ENCODE results near the gene MIDN.

The MIDN gene

DNA sequence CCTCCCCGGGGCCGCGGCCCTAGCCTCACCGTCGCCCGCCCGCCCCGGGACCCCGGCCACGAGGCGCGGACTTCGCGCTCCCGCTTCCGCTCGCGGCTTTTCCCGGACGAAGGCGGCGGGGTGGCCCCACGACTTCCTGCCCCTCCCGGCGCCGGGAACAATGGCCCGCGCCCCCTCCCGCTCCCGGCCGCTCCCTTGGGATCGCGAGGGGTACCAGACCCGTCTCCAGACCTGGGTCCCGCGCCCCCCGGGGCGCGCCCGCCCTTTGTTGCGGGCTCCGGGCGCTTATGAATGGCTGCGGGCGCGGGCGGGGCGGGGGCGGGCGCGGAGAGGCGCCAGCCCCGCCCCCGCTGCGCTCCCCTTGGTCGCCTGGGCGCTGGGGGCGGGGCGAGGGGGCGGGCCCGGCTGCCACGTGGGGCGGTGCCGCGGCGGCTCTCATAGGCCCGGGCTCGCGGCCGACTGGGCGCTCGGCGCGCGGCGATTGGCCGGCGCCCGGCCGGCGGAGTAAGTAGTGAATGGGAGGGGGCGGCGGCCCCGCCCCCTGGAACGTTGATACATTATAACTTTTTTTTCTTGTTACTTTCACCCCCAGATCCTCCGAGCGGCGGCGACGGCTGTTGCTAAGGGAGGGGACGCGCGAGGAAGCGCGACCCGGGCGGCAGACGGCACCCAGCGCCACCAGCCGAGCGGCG is 1.1 kb downstream of the MIDN start (continued):
- TF ChIP-seq GLIS1 (tag by site-specific recombination; IDR thresholded peaks at IDR 0.05), result peak; percentile 68
- TF ChIP-seq, protein P1, sequence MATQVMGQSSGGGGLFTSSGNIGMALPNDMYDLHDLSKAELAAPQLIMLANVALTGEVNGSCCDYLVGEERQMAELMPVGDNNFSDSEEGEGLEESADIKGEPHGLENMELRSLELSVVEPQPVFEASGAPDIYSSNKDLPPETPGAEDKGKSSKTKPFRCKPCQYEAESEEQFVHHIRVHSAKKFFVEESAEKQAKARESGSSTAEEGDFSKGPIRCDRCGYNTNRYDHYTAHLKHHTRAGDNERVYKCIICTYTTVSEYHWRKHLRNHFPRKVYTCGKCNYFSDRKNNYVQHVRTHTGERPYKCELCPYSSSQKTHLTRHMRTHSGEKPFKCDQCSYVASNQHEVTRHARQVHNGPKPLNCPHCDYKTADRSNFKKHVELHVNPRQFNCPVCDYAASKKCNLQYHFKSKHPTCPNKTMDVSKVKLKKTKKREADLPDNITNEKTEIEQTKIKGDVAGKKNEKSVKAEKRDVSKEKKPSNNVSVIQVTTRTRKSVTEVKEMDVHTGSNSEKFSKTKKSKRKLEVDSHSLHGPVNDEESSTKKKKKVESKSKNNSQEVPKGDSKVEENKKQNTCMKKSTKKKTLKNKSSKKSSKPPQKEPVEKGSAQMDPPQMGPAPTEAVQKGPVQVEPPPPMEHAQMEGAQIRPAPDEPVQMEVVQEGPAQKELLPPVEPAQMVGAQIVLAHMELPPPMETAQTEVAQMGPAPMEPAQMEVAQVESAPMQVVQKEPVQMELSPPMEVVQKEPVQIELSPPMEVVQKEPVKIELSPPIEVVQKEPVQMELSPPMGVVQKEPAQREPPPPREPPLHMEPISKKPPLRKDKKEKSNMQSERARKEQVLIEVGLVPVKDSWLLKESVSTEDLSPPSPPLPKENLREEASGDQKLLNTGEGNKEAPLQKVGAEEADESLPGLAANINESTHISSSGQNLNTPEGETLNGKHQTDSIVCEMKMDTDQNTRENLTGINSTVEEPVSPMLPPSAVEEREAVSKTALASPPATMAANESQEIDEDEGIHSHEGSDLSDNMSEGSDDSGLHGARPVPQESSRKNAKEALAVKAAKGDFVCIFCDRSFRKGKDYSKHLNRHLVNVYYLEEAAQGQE (tag by site-specific recombination; IDR thresholded peaks at IDR 0.05), result 0 out of 2 replicates have a peak, but pooled peaks have one; percentile 22
- peak; percentile 84 for TF ChIP-seq KLF9 (tag by site-specific recombination; IDR thresholded peaks at IDR 0.05; ENCODE audit: low read depth)
- TF ChIP-seq, protein P2, sequence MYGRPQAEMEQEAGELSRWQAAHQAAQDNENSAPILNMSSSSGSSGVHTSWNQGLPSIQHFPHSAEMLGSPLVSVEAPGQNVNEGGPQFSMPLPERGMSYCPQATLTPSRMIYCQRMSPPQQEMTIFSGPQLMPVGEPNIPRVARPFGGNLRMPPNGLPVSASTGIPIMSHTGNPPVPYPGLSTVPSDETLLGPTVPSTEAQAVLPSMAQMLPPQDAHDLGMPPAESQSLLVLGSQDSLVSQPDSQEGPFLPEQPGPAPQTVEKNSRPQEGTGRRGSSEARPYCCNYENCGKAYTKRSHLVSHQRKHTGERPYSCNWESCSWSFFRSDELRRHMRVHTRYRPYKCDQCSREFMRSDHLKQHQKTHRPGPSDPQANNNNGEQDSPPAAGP (tag by site-specific recombination; IDR thresholded peaks at IDR 0.05), result peak; percentile 19
- peak; percentile 42; the same call in 1 of the 2 replicates for TF ChIP-seq ZNF596 (tag by site-specific recombination; IDR thresholded peaks at IDR 0.05)
- peak; percentile 91 for TF ChIP-seq ZNF423 (tag by site-specific recombination; IDR thresholded peaks at IDR 0.05)
- TF ChIP-seq ZNF202 (tag by site-specific recombination; IDR thresholded peaks at IDR 0.05; ENCODE audit: borderline replicate concordance), result no peak
- no peak for TF ChIP-seq ZFP41 (tag by site-specific recombination; IDR thresholded peaks at IDR 0.05; ENCODE audit: borderline replicate concordance)
- TF ChIP-seq ZNF530 (tag by site-specific recombination; IDR thresholded peaks at IDR 0.05; ENCODE audit: low read depth), result no peak
- TF ChIP-seq, protein P3, sequence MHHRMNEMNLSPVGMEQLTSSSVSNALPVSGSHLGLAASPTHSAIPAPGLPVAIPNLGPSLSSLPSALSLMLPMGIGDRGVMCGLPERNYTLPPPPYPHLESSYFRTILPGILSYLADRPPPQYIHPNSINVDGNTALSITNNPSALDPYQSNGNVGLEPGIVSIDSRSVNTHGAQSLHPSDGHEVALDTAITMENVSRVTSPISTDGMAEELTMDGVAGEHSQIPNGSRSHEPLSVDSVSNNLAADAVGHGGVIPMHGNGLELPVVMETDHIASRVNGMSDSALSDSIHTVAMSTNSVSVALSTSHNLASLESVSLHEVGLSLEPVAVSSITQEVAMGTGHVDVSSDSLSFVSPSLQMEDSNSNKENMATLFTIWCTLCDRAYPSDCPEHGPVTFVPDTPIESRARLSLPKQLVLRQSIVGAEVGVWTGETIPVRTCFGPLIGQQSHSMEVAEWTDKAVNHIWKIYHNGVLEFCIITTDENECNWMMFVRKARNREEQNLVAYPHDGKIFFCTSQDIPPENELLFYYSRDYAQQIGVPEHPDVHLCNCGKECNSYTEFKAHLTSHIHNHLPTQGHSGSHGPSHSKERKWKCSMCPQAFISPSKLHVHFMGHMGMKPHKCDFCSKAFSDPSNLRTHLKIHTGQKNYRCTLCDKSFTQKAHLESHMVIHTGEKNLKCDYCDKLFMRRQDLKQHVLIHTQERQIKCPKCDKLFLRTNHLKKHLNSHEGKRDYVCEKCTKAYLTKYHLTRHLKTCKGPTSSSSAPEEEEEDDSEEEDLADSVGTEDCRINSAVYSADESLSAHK (tag by site-specific recombination; IDR thresholded peaks at IDR 0.05), result no peak
- no peak for TF ChIP-seq MEIS1 (CRISPR knock-in tag; IDR thresholded peaks at IDR 0.05; ENCODE audit: borderline replicate concordance)

DNA sequence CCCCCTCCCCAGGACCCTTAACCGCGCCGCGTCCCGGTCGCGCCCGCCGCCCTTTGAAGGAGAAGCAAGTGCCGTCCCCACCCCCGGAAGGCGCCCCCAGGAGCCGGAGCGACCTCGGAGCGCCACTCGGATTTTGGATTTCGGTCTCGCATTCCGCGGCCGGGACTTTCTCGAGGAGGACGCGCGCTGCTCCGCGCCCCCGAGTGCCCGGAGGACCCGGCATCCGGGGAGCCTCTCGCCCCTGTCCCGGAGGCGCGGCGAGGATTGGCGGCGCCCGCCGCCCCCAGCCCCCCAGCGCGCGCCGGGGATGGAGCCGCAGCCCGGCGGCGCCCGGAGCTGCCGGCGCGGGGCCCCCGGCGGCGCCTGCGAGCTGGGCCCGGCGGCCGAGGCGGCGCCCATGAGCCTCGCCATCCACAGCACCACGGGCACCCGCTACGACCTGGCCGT is 1.6 kb downstream of the MIDN start:
- H3K4me1 ChIP-seq (ENCODE audit: control insufficient read depth, insufficient read depth, low read length), result peaks cover 4% of the 10 kb centered on the region
- CTCF ChIA-PET, result interaction anchor here (1.0 kb wide), 1 partner anchor 16 kb away, joined by 3 read pairs; no protein-coding TSS in a partner anchor
- H3K36me3 ChIP-seq (ENCODE audit: control insufficient read depth in 2 of 2, insufficient read depth in 1 of 2, low read length in 2 of 2), result peaks cover 0 to 27% of the 10 kb centered on the region in 2 experiments; a peak in 1 of 3 replicates
- H3K9me3 ChIP-seq (ENCODE audit: control insufficient read depth, insufficient read depth, low read depth, low read length), result no peaks in the 10 kb centered on the region
- peak overlapping the region; percentile 92 for H3K4me3 ChIP-seq (ENCODE audit: low read depth, low read length)
- POLR2A ChIA-PET, result interaction anchor here (0.6 to 1.0 kb wide), 3 partner anchors 15 to 19 kb away, joined by 3 to 7 read pairs (median 3); partner anchors contain the start of gene CIRBP
- peak overlapping the region; percentile 100 for H3K27ac ChIP-seq (ENCODE audit: extremely low read depth, low read depth, low read length)
- 0 out of 2 replicates have a peak, but pooled peaks have one; percentile 8 for TF ChIP-seq ZNF146 (tag by site-specific recombination; IDR thresholded peaks at IDR 0.05)
- TF ChIP-seq ZNF174 (tag by site-specific recombination; IDR thresholded peaks at IDR 0.05), result no peak
- peak; percentile 40; the same call in 1 of the 2 replicates for TF ChIP-seq ZNF394 (tag by site-specific recombination; IDR thresholded peaks at IDR 0.05; ENCODE audit: borderline replicate concordance)
- TF ChIP-seq REPIN1 (tag by site-specific recombination; IDR thresholded peaks at IDR 0.05; ENCODE audit: low read depth), result 0 out of 2 replicates have a peak, but pooled peaks have one; percentile 57
- TF ChIP-seq ZNF239 (tag by site-specific recombination; IDR thresholded peaks at IDR 0.05), result 0 out of 2 replicates have a peak, but pooled peaks have one; percentile 32
- TF ChIP-seq KLF8 (tag by site-specific recombination; IDR thresholded peaks at IDR 0.05), result peak; percentile 38; the same call in 1 of the 2 replicates
- TF ChIP-seq, protein P4, sequence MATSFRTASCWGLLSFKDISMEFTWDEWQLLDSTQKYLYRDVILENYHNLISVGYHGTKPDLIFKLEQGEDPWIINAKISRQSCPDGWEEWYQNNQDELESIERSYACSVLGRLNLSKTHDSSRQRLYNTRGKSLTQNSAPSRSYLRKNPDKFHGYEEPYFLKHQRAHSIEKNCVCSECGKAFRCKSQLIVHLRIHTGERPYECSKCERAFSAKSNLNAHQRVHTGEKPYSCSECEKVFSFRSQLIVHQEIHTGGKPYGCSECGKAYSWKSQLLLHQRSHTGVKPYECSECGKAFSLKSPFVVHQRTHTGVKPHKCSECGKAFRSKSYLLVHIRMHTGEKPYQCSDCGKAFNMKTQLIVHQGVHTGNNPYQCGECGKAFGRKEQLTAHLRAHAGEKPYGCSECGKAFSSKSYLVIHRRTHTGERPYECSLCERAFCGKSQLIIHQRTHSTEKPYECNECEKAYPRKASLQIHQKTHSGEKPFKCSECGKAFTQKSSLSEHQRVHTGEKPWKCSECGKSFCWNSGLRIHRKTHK (tag by site-specific recombination; IDR thresholded peaks at IDR 0.05), result no peak
- TF ChIP-seq ZXDB (tag by site-specific recombination; IDR thresholded peaks at IDR 0.05), result 0 out of 2 replicates have a peak, but pooled peaks have one; percentile 15
- peak; percentile 31; the same call in 1 of the 2 replicates for TF ChIP-seq ZBTB48 (tag by site-specific recombination; IDR thresholded peaks at IDR 0.05)
- peak; percentile 8; the same call in 1 of the 2 replicates for TF ChIP-seq ZNF660 (tag by site-specific recombination; IDR thresholded peaks at IDR 0.05)
- TF ChIP-seq, protein P5, sequence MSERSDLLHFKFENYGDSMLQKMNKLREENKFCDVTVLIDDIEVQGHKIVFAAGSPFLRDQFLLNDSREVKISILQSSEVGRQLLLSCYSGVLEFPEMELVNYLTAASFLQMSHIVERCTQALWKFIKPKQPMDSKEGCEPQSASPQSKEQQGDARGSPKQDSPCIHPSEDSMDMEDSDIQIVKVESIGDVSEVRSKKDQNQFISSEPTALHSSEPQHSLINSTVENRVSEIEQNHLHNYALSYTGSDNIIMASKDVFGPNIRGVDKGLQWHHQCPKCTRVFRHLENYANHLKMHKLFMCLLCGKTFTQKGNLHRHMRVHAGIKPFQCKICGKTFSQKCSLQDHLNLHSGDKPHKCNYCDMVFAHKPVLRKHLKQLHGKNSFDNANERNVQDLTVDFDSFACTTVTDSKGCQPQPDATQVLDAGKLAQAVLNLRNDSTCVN (tag by site-specific recombination; optimal IDR thresholded peaks at IDR 0.05), result peak; percentile 81
- peak; percentile 18 for TF ChIP-seq ZEB2 (tag by site-specific recombination; IDR thresholded peaks at IDR 0.05)
- TF ChIP-seq ZFP69B (tag by site-specific recombination; IDR thresholded peaks at IDR 0.05), result no peak
